Spleen (tissue), 11 donors: ENCODE results near the gene CCDC102A. TPM values are rescaled to one million over a fixed set of nuclear protein-coding genes. Genes with fewer than 3 reads are reported as not detected.

Source experiments
- DNase-seq: peaks from one replicate; pipeline ENCODE4 v3.0.0-alpha.2; 2020
- H3K27ac ChIP-seq, 8 donors: fragments of 200-600 bp; sonication (generic) in 7 of 8; 1 replicate in 4 of 8; 2 replicates in 4 of 8; pipeline versions ENCODE4 v1.5.0 to v1.8.0; 2016 to 2021; ENCODE audit warnings: inconsistent platforms in 4 of 8, mild to moderate bottlenecking in 4 of 8, moderate library complexity in 1 of 8
- H3K27me3 ChIP-seq, 7 donors: fragments of 200-600 bp; sonication (generic) in 6 of 7; replicated peaks in 1 of 7; 1 replicate in 4 of 7; 2 replicates in 3 of 7; pipeline versions ENCODE4 v1.5.0 to v1.8.0; 2016 to 2021; ENCODE audit warnings: inconsistent platforms in 3 of 7, mild to moderate bottlenecking in 1 of 7
- H3K36me3 ChIP-seq, 6 donors: fragments of 200-600 bp; sonication (generic) in 5 of 6; 1 replicate in 4 of 6; 2 replicates in 2 of 6; pipeline versions ENCODE4 v1.5.0 to v1.8.0; 2016 to 2021; ENCODE audit warnings: inconsistent platforms in 2 of 6
- H3K4me1 ChIP-seq, 6 donors: fragments of 200-600 bp; sonication (generic) in 5 of 6; 1 replicate in 3 of 6; 2 replicates in 3 of 6; pipeline versions ENCODE4 v1.5.0 to v1.8.0; 2016 to 2021; ENCODE audit warnings: inconsistent platforms in 3 of 6
- H3K4me3 ChIP-seq, 8 donors: fragments of 200-600 bp; sonication (generic) in 7 of 8; 1 replicate in 4 of 8; 2 replicates in 4 of 8; pipeline versions ENCODE4 v1.5.0 to v1.8.0; 2016 to 2021; ENCODE audit warnings: inconsistent platforms in 4 of 8, mild to moderate bottlenecking in 4 of 8, moderate library complexity in 2 of 8
- H3K9me3 ChIP-seq, 8 donors: fragments of 200-600 bp; sonication (generic) in 7 of 8; 1 replicate in 4 of 8; 2 replicates in 4 of 8; pipeline versions ENCODE4 v1.5.0 to v1.8.0; 2016 to 2021; ENCODE audit warnings: inconsistent platforms in 4 of 8
- POLR2A ChIP-seq, 3 donors: fragments of 450-650 bp; IDR thresholded peaks; one replicate each; pipeline ENCODE4 v1.5.1; 2017; ENCODE audit warnings: antibody characterized with exemption in 3 of 3, mild to moderate bottlenecking in 1 of 3
- POLR2AphosphoS5 ChIP-seq, 3 donors: sonication (generic); formaldehyde crosslinking; IDR thresholded peaks; one replicate each; pipeline ENCODE4 v1.5.1; 2017; ENCODE audit warnings: antibody characterized with exemption in 3 of 3
- WGBS, 5 donors: extraction: QIAGEN DNeasy Blood & Tissue Kit in 3 of 5; methylation state at CpG; one replicate each; pipeline versions ENCODE4 v1.1.5 to v1.1.7; 2013 to 2018; 5-methylcytosine and 5-hydroxymethylcytosine counted together
- intact Hi-C: fragments of 100-400 bp; cut with DNase I; formaldehyde crosslinking; loops from one replicate; pipeline ENCODE4 v1.15.0; 2023; ENCODE audit warnings: low total_unique reads
- polyA plus RNA-seq, 3 donors: library from polyadenylated mRNA; stranded (reverse); fragments of 200-250 nt; gene quantifications; one replicate each; pipeline ENCODE4 v1.2.1, GENCODE V29; 2013
- total RNA-seq, 7 donors: library from RNA; depleted of rRNA in 3 of 7; stranded (reverse); fragments of >200 nt in 3 of 7; fragmentation: NEBNext Ultra II Directional in 4 of 7; extraction: Animal tissue kit (Norgen Biotek cat#: 25700) in 4 of 7; gene quantifications; one replicate each; pipeline versions ENCODE4 v1.1.0 to v1.2.1, GENCODE V29; 2016 to 2021
- TF ChIP-seq, protein P1 (sequence below), 11 experiments: fragments of 200-600 bp in 7 of 11; fragments of 450-650 bp in 4 of 11; sonication (generic) in 4 of 11; IDR thresholded peaks in 8 of 11; conservative IDR thresholded peaks in 3 of 11; 1 replicate in 7 of 11; 2 replicates in 4 of 11; pipeline versions ENCODE4 v1.4.0 to v1.8.0; 2016 to 2021; ENCODE audit warnings: antibody characterized with exemption in 11 of 11, inconsistent platforms in 4 of 11, mild to moderate bottlenecking in 1 of 11
- donor health status: healthy with polysubstance abuse.
- donor health status: DM: no; HTN: no; CAD: no; lungs with moderate emphysema.
- donor health status: DM: no; HTN: no; CAD: no.
- donor health status: Bipolar disorder and iron deficiency.
- donor health status: healthy.
- donor health status: DM: no; HTN: no; CAD: no.
- donor health status: DM: yes; HTN: yes; CAD: no.

Gene CCDC102A
- total and polyA plus RNA-seq, 10 donors = 4.6 to 14.8 (median 7.8) TPM

DNA sequence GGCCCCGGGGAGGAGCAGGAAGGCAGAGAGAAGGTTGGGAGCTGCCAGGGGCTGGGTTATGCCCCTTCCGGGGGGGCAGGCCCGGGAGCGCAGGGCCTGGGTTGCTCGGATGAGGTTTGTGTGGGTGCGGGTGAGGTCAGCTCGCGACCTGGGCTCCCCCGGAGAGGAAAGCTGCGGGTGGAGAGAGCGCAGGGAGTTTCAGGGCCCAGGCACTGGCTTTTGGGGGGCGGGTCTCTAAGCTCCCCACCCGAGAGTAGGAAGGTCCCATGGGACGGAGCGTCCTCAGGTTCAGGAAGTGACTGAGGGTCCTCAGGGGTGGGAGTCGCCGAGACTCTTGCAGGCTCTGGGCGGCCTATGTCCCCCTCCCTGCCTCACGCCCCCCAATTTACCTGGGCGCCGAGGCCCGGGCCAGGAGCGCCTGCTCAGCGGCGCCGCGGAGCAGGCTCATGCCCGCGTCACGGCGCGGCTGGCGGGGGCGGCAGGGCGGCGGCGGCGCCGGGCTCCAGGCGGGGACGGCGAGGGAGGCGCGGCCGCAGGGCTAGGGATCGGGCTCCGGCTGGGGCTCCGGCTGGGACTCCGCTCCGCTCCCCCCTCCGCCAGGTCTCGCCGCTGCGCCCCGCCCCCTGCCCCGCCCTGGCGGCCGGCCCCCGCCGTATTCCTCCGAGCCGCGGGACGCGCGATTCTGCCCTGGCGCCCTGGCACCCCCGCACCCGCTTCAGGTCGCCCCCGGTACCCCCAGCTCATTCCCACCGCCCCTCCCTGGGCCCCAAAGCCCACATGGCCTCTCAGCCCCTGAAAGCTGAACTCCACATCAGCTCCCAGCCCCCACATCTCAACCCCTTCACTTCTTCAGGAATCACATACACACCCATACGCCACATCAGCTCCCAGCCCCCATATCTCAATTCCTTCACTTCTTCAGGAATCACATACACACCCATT is 50.2 kb downstream of the CCDC102A start, which contains the start of gene DOK4:
Gene DOK4, minus strand, starts transcription at position 578 of the 942 bp plus-strand sequence. CDS start 6,986 bp downstream, outside the sequence.
- Histone ChIP-seq H3K27me3 (peaks cover 0 to 13% (median 0%) of the 10 kb centered on the region in 7 donors), H3K9me3 (no peaks in the 10 kb centered on the region), H3K4me1 (peaks cover 14 to 30% (median 25%) of the 10 kb centered on the region in 6 donors), H3K4me3 (peak within 1 kb of the TSS; percentile 45 to 85 (median 58)), H3K27ac (peak within 1 kb of the TSS in 6 of 8 donors; percentile 19 to 71 (median 64)), H3K36me3 (no peaks in the 10 kb centered on the region)
- WGBS, 5 donors = 1 to 4% (median 2%) methylated on average over 18 to 73 of the region's 73 CpGs
- TF ChIP-seq POLR2A (IDR thresholded peaks at IDR 0.05) = no peak
- TF ChIP-seq POLR2AphosphoS5 (IDR thresholded peaks at IDR 0.05) = peak in 2 of 3 donors; percentile 16 to 22
- TF ChIP-seq, protein P1, sequence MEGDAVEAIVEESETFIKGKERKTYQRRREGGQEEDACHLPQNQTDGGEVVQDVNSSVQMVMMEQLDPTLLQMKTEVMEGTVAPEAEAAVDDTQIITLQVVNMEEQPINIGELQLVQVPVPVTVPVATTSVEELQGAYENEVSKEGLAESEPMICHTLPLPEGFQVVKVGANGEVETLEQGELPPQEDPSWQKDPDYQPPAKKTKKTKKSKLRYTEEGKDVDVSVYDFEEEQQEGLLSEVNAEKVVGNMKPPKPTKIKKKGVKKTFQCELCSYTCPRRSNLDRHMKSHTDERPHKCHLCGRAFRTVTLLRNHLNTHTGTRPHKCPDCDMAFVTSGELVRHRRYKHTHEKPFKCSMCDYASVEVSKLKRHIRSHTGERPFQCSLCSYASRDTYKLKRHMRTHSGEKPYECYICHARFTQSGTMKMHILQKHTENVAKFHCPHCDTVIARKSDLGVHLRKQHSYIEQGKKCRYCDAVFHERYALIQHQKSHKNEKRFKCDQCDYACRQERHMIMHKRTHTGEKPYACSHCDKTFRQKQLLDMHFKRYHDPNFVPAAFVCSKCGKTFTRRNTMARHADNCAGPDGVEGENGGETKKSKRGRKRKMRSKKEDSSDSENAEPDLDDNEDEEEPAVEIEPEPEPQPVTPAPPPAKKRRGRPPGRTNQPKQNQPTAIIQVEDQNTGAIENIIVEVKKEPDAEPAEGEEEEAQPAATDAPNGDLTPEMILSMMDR (IDR thresholded peaks at IDR 0.05 in 8 of 11, conservative IDR thresholded peaks at IDR 0.05 in 3 of 11) = peak in 1 of 11 experiments; percentile 28
- peak; percentile 95 for DNase-seq
- intact Hi-C loops = no loop called here

DNA sequence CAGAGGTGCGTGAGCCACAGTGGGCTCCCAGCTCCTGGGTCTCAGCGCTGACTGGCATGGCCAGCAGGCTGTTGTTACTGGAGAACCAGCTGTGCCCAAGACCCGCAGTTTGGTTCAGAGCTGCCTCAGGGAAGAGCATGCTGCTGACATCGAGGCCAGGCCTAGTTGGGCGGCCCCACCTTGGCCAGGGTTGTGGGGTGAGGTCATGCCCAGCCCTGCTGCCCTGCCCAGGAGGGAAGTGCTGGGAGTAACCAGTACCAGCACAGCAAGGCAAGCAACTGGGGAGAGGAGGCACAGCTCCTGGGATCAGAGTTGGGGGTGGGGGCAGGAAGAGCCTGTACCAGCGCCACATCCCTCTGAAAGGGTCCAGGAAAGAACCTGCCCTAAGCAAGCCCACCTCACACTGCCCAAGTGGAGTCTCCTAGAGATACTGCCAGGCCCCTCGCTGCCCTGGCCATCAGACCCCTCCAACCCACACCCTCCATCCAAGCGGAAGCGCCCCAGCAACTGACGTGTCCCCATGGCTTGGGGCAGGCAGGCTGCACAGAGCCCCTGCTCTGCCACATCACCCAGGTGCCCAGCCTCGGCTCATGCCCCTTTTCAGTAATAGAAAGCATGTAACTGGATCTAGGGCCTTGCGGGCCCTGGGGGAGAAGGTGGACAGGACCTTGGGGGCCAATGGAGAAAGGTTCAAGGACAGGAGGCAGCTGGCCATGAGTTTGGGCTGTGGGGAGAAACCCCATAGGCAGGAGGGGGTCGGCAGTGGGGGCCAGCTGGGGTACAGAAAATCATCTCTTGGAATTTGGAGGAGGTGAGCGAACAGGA is 51.1 kb downstream of the CCDC102A start:
- Histone ChIP-seq H3K4me1 (peaks cover 14 to 37% (median 29%) of the 10 kb centered on the region in 6 donors), H3K27ac (peak overlapping the region in 4 of 8 donors; percentile 36 to 71 (median 70)), H3K9me3 (no peaks in the 10 kb centered on the region), H3K27me3 (peaks cover 0 to 14% (median 0%) of the 10 kb centered on the region in 7 donors), H3K36me3 (no peaks in the 10 kb centered on the region), H3K4me3 (peak overlapping the region; percentile 45 to 85 (median 58))
- WGBS, 5 donors = 61 to 78% (median 71%) methylated on average over 12 to 14 of the region's 14 CpGs
- TF ChIP-seq POLR2AphosphoS5 (IDR thresholded peaks at IDR 0.05) (no peak), POLR2A (IDR thresholded peaks at IDR 0.05) (no peak)
- TF ChIP-seq, protein P1 (IDR thresholded peaks at IDR 0.05 in 8 of 11, conservative IDR thresholded peaks at IDR 0.05 in 3 of 11) = no peak
- intact Hi-C loops = no loop called here
- peak; percentile 74 for DNase-seq

DNA sequence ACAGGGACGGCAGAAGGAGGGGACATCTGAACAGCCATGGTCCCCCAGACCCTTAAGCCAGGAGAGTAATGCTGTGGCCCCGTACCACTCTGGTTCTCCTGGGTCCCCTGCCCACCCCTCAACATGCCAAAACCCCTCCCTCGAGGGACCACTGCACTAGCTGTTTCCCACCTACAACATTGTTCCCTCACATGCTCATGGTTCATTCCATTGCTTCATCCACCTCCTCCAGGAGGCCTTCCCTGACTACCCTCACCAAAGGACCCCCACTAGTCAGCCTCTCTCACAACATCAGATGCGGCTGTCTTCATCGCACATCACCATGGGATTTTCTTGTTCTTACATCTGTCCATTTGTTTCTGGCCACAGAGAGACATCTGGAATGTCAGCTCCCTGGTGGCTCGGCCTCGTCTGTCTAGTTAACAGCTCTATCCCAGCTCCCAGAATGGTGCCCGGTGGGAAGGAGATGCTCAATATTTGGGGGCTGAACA is 51.8 kb downstream of the CCDC102A start:
- 88 to 96% (median 91%) methylated on average over 7 to 8 of the region's 8 CpGs for WGBS, 5 donors
- no peaks in the 10 kb centered on the region for H3K36me3 ChIP-seq

More for the DNA sequence above, 51.8 kb downstream of the CCDC102A start:
- TF ChIP-seq POLR2AphosphoS5 (IDR thresholded peaks at IDR 0.05) (no peak), POLR2A (IDR thresholded peaks at IDR 0.05) (no peak)
- TF ChIP-seq, protein P1 (IDR thresholded peaks at IDR 0.05 in 8 of 11, conservative IDR thresholded peaks at IDR 0.05 in 3 of 11) = no peak
- Histone ChIP-seq H3K4me1 (peaks cover 18 to 44% (median 37%) of the 10 kb centered on the region in 6 donors), H3K27me3 (peaks cover 0 to 21% (median 0%) of the 10 kb centered on the region in 7 donors), H3K9me3 (no peaks in the 10 kb centered on the region), H3K4me3 (peak overlapping the region in 1 of 8 donors; percentile 85), H3K27ac (no peak overlapping the region)
- DNase-seq = no peak
- intact Hi-C loops = no loop called here
